Calu3 (cell line): ENCODE measurements around the gene SENP5. TPM values are rescaled to one million over a fixed set of nuclear protein-coding genes. Genes with fewer than 3 reads are reported as not detected.
"Not testable (repeated sequence)": the region's sequence is repeated elsewhere in the genome, so short reads cannot be mapped to it uniquely, and the experiment has no call there.

Experiments used
- BruUV-seq: library from RNA; stranded (reverse); fragments of 400-500 nt; replicated peaks from 2 replicates; lab custom pipeline; 2021; lab: Mats Ljungman, UMichigan
- CTCF ChIA-PET: fragments of 300-600 bp; sonication (Branson Sonifier 250); formaldehyde crosslinking; loops from one replicate; lab custom pipeline; 2022; ENCODE audit warnings: antibody characterized with exemption; lab: Charles Lee
- DNase-seq: peaks from one replicate; pipeline ENCODE4 v3.0.0; 2022
- H3K27ac Mint-ChIP-seq: one replicate; pipeline ENCODE4 v1.8.0; 2022; ENCODE audit warnings: mixed read lengths; ENCODE audit not compliant: unreplicated experiment
- H3K27me3 Mint-ChIP-seq: one replicate; pipeline ENCODE4 v1.8.0; 2022; ENCODE audit warnings: mixed read lengths; ENCODE audit not compliant: unreplicated experiment
- H3K36me3 Mint-ChIP-seq: one replicate; pipeline ENCODE4 v1.8.0; 2022; ENCODE audit warnings: mild to moderate bottlenecking, moderate library complexity, mixed read lengths; ENCODE audit not compliant: insufficient read depth, unreplicated experiment
- H3K4me1 Mint-ChIP-seq: one replicate; pipeline ENCODE4 v1.8.0; 2022; ENCODE audit warnings: mild to moderate bottlenecking, low read depth, mixed read lengths; ENCODE audit not compliant: unreplicated experiment
- H3K4me3 Mint-ChIP-seq: one replicate; pipeline ENCODE4 v1.8.0; 2022; ENCODE audit warnings: mild to moderate bottlenecking, low read depth, moderate library complexity, mixed read lengths; ENCODE audit not compliant: unreplicated experiment
- H3K9me3 Mint-ChIP-seq: one replicate; pipeline ENCODE4 v1.8.0; 2022; ENCODE audit warnings: low read depth, mixed read lengths; ENCODE audit not compliant: unreplicated experiment
- intact Hi-C: fragments of 100-400 bp; cut with micrococcal nuclease; formaldehyde crosslinking; loops from one replicate; pipeline ENCODE4 v1.10.0; 2022; ENCODE audit not compliant: unreplicated experiment
- total RNA-seq: library from RNA; stranded (reverse); gene quantifications from 2 replicates; pipeline ENCODE4 v1.2.3, GENCODE V29; 2022
- TF ChIP-seq, protein P1 (sequence below): fragments of 200-600 bp; IDR thresholded peaks from one replicate; pipeline ENCODE4 v1.8.0; 2022; ENCODE audit warnings: antibody characterized with exemption; ENCODE audit not compliant: unreplicated experiment

SENP5 gene
- total RNA-seq, 1 experiment from 2014 or later: 35.2 TPM

DNA sequence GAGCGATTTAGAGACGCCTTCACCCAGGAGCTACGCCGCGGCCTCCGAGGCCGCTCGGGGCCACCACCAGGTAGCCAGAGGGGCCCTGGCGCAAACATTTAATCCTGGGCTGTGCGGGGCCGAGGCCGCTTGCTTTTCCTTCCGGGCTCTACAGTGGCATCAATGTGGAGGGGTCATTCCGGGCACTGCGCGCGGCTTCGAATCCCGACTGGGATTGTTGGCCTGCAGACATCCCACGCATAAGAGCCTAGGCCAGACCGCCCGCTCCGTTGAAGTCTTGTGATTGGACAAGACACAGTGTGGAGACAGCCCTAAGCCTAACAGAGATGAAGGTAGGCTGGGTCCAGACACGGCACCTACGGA lies 75.2 kb downstream of the SENP5 start:
- CTCF ChIA-PET: interaction anchor here (0.6 to 2.0 kb wide), 4 partner anchors 42 to 375 kb away, joined by 3 to 12 read pairs (median 4); partner anchors contain the start of genes FBXO45 and WDR53
- peaks cover 9% of the 10 kb centered on the region for H3K4me1 Mint-ChIP-seq
- H3K4me3 Mint-ChIP-seq: peak overlapping the region; percentile 96
- peak; percentile 13 for DNase-seq
- TF ChIP-seq, protein P1, sequence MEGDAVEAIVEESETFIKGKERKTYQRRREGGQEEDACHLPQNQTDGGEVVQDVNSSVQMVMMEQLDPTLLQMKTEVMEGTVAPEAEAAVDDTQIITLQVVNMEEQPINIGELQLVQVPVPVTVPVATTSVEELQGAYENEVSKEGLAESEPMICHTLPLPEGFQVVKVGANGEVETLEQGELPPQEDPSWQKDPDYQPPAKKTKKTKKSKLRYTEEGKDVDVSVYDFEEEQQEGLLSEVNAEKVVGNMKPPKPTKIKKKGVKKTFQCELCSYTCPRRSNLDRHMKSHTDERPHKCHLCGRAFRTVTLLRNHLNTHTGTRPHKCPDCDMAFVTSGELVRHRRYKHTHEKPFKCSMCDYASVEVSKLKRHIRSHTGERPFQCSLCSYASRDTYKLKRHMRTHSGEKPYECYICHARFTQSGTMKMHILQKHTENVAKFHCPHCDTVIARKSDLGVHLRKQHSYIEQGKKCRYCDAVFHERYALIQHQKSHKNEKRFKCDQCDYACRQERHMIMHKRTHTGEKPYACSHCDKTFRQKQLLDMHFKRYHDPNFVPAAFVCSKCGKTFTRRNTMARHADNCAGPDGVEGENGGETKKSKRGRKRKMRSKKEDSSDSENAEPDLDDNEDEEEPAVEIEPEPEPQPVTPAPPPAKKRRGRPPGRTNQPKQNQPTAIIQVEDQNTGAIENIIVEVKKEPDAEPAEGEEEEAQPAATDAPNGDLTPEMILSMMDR: no peak
- peak overlapping the region; percentile 97 for H3K27ac Mint-ChIP-seq
- TSS peak; percentile 78 for BruUV-seq
- intact Hi-C loops: loop anchor here (5.0 to 10.0 kb wide), 2 partner anchors 106 to 338 kb away; no protein-coding TSS in a partner anchor
- no peaks in the 10 kb centered on the region for H3K9me3 Mint-ChIP-seq
- H3K36me3 Mint-ChIP-seq: peaks cover 82% of the 10 kb centered on the region
- no peaks in the 10 kb centered on the region for H3K27me3 Mint-ChIP-seq

DNA sequence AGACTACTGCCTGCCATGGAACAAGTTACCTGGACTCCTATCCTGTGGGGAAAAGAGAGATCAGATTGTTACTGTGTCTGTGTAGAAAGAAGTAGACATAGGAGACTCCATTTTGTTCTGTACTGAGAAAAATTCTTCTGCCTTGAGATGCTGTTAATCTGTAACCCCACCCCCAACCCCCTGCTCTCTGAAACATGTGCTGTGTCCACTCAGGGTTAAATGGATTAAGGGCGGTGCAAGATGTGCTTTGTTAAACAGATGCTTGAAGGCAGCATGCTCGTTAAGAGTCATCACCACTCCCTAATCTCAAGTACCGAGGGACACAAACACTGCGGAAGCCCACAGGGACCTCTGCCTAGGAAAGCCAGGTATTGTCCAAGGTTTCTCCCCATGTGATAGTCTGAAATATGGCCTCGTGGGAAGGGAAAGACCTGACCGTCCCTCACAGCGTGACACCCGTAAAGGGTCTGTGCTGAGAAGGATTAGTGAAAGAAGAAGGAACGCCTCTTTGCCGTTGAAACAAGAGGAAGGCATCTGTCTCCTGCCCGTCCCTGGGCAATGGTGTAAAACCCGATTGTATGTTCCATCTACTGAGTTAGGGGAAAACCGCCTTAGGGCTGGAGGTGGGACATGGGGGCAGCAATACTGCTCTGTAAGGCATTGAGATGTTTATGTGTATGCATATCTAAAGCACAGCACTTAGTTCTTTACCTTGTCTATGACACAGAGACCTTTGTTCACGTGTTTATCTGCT lies 76.5 kb downstream of the SENP5 start:
- Mint-ChIP-seq H3K27ac (peak overlapping the region; percentile 28), H3K4me3 (peak overlapping the region; percentile 96), H3K36me3 (peaks cover 72% of the 10 kb centered on the region)
- H3K9me3 Mint-ChIP-seq, CTCF ChIA-PET, DNase-seq, H3K27me3 Mint-ChIP-seq, BruUV-seq, H3K4me1 Mint-ChIP-seq: not testable (repeated sequence)
- intact Hi-C loops: loop anchor here (5.0 to 10.0 kb wide), 2 partner anchors 107 to 339 kb away; no protein-coding TSS in a partner anchor

DNA sequence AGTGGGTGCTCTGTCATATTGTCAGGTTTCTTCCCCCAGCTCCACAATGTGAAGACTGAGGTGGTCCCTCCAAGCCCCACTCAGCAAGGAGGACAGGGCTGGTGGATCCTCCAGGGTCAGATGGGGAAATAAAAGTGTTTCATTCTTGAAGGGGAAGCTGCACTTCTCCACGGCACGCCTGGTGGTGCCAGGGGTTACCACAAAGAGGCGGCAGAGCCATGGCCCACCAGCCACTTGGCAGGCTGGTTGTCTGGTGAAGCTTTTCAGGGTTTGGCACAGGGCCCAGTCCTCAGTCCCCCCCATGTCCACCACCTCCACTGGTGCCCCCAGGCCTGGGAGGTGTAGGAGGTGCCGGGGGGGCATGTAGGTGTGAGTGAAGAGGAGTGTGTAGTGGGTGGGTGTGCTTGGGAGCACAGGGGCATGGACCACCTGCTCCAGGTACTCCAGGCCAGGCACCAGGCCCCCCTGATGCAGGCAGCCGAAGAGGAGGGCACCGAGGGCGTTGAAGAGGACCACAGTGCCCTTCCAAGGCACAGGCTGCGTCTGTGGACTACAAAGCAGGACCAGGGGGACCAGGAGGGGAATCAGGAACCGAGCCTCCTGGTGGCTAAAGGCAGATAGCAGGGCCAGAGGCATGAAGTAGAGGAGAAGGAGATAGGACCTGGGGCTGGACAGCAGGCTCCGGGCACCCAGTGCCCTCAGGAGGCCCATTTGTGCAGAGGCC lies 79.6 kb downstream of the SENP5 start:
- H3K27me3 Mint-ChIP-seq: no peaks in the 10 kb centered on the region
- H3K4me3 Mint-ChIP-seq: no peak overlapping the region
- H3K9me3 Mint-ChIP-seq: no peaks in the 10 kb centered on the region
- intact Hi-C loops: loop anchor here (10.0 kb wide), 1 partner anchor 342 kb away; no protein-coding TSS in a partner anchor
- CTCF ChIA-PET: no interaction called here
- TF ChIP-seq, protein P1: no peak
- DNase-seq: no peak
- H3K4me1 Mint-ChIP-seq: no peaks in the 10 kb centered on the region
- BruUV-seq: no TSS peak
- peak overlapping the region; percentile 38 for H3K27ac Mint-ChIP-seq
- peaks cover 42% of the 10 kb centered on the region for H3K36me3 Mint-ChIP-seq

DNA sequence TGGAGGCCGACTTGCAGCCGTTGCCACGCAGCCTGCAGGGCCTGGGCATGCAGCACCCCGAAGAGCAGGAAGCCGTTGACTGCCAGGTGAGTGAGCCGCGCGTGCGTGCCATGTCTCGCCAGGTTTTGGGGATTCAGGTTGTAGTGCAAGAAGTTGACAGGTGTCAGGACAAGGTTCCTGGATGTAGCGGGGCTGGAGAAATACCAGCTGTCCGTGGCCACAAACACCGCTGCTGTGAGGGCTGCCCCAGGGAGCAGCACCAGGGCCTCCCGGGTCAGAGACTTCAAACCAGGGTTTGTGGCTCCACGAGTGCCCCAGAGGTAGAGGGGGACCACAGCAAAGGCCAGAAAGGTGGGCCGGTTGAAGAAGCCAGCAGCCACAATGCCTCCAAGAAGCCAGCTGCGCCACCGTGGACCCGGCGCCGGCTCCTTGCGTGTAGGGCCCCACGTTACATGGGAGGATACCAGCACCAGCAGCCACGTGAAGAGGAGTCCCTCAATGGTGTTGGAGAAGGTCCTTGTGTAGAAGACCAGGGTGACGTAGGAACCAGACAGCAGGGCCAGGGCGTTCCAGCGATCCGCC lies 80.2 kb downstream of the SENP5 start:
- H3K27me3 Mint-ChIP-seq: no peaks in the 10 kb centered on the region
- H3K9me3 Mint-ChIP-seq: no peaks in the 10 kb centered on the region
- H3K36me3 Mint-ChIP-seq: peaks cover 36% of the 10 kb centered on the region
- H3K27ac Mint-ChIP-seq: peak overlapping the region; percentile 38
- TF ChIP-seq, protein P1: no peak
- no peaks in the 10 kb centered on the region for H3K4me1 Mint-ChIP-seq
- no peak overlapping the region for H3K4me3 Mint-ChIP-seq
- CTCF ChIA-PET: interaction anchor here (0.9 kb wide), 1 partner anchor 12 kb away, joined by 4 read pairs; no protein-coding TSS in a partner anchor
- no peak for DNase-seq
- BruUV-seq: no TSS peak
- intact Hi-C loops: loop anchor here (10.0 kb wide), 1 partner anchor 343 kb away; no protein-coding TSS in a partner anchor
